Measurements from ENCODE around the gene SYNGR2.

The SYNGR2 gene

GRCh38 chr17:78168242-78168902 is at the start of gene SYNGR2:
TSS of gene SYNGR2 (plus strand) at chr17:78168581. CDS start at chr17:78168617, 36 bp downstream.
- DNase-seq = peak; percentile 91

- DNase-seq = no peak
Measured at GRCh38 chr17:78118801-78119241, 49.6 kb upstream of the SYNGR2 start.

GRCh38 chr17:78120537-78120936 is 47.8 kb upstream of the SYNGR2 start:
- no peak for DNase-seq

GRCh38 chr17:78120971-78121800 is 47.2 kb upstream of the SYNGR2 start:
- peak; percentile 60 for DNase-seq

- DNase-seq = no peak
Measured at GRCh38 chr17:78121801-78122215, 46.6 kb upstream of the SYNGR2 start.

GRCh38 chr17:78122216-78122930 is 46.0 kb upstream of the SYNGR2 start:
- no peak for DNase-seq

- DNase-seq = no peak
Measured at GRCh38 chr17:78122931-78123249, 45.5 kb upstream of the SYNGR2 start.

- no peak for DNase-seq
Measured at GRCh38 chr17:78123258-78123929, 45.0 kb upstream of the SYNGR2 start.

GRCh38 chr17:78124081-78124835 is 44.1 kb upstream of the SYNGR2 start:
- no peak for DNase-seq

- no peak for DNase-seq
Measured at GRCh38 chr17:78124836-78125137, 43.6 kb upstream of the SYNGR2 start.

- DNase-seq = no peak
Measured at GRCh38 chr17:78125138-78125913, 43.1 kb upstream of the SYNGR2 start.

- no peak for DNase-seq
Measured at GRCh38 chr17:78125976-78126894, 42.1 kb upstream of the SYNGR2 start.

GRCh38 chr17:78126895-78127238 is 41.5 kb upstream of the SYNGR2 start:
- no peak for DNase-seq

GRCh38 chr17:78127239-78127887 is 41.0 kb upstream of the SYNGR2 start:
- peak; percentile 74 for DNase-seq

- DNase-seq = no peak
Measured at GRCh38 chr17:78127888-78128550, 40.4 kb upstream of the SYNGR2 start.

- DNase-seq = peak; percentile 73
Measured at GRCh38 chr17:78128551-78129350, 39.6 kb upstream of the SYNGR2 start, which contains the start of gene TMC6. TSS of gene TMC6 (minus strand) at chr17:78128755. CDS start at chr17:78126832, 1,923 bp downstream.

- DNase-seq = no peak
Measured at GRCh38 chr17:78129351-78130089, 38.9 kb upstream of the SYNGR2 start.

GRCh38 chr17:78130090-78130436 is 38.3 kb upstream of the SYNGR2 start:
- DNase-seq = no peak
